Measurements from ENCODE around the gene ZNF791. TPM values are rescaled to one million over a fixed set of nuclear protein-coding genes. Genes with fewer than 3 reads are reported as not detected.
"Not testable (repeated sequence)": the region's sequence is repeated elsewhere in the genome, so short reads cannot be mapped to it uniquely, and the experiment has no call there.

Gene ZNF791
- total and polyA plus RNA-seq, 2 experiments from 2014 or later: 12.2 to 15.3 TPM

DNA sequence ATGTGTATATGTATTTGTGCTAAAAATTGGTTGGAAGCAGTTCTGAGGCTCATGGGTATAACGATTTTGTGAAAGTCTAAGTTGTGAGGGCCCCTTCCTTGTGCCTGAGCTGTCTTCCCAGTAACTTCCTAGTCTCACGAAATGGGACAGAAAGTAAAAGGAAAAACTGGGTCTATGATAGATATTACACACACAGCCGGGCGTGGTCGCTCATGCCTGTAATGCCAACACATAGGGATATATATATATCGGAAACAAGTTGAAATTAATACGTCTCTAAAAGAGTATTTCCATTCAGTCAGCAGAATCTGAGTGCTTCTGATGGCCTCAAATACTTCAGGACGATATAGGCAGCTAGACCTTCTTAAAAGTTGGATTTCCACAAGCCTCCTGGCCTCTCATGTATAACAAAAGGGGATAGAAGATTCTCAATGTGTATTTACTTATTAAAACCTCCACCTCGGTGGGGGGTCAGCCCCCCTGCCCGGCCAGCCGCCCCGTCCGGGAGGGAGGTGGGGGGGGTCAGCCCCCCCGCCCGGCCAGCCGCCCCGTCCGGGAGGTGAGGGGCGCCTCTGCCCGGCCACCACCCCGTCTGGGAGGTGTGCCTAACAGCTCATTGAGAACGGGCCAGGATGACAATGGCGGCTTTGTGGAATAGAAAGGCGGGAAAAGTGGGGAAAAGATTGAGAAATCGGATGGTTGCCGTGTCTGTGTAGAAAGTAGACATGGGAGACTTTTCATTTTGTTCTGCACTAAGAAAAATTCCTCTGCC, 10.7 kb downstream of the ZNF791 start:
- not testable (repeated sequence) for DNase-seq (ENCODE audit: low spot score); H3K4me3 Mint-ChIP-seq; H3K27ac Mint-ChIP-seq; ATAC-seq; H3K4me1 Mint-ChIP-seq; H3K9me2 ChIP-seq (ENCODE audit: insufficient read depth); H3K27me3 Mint-ChIP-seq (ENCODE audit: insufficient read depth, low read depth, poor library complexity); H3F3A ChIP-seq (replicated peaks; ENCODE audit: low read depth); H3K4me3 ChIP-seq; H3K4me2 ChIP-seq; H2AFZ ChIP-seq; H3K4me1 ChIP-seq (ENCODE audit: insufficient read depth); H3K27ac ChIP-seq (ENCODE audit: low read depth); H3K27me3 ChIP-seq (ENCODE audit: insufficient read depth)
- H4K20me1 ChIP-seq (replicated peaks; ENCODE audit: insufficient read depth): peaks cover 13% of the 10 kb centered on the region
- peaks cover 38% of the 10 kb centered on the region for H3K9me3 Mint-ChIP-seq
- peaks cover 24% of the 10 kb centered on the region for H3K36me3 ChIP-seq (ENCODE audit: insufficient read depth)
- H3K36me3 Mint-ChIP-seq (ENCODE audit: low read depth): peaks cover 69% of the 10 kb centered on the region
- peaks cover 61% of the 10 kb centered on the region for H3K79me2 ChIP-seq (replicated peaks; ENCODE audit: insufficient read depth)

DNA sequence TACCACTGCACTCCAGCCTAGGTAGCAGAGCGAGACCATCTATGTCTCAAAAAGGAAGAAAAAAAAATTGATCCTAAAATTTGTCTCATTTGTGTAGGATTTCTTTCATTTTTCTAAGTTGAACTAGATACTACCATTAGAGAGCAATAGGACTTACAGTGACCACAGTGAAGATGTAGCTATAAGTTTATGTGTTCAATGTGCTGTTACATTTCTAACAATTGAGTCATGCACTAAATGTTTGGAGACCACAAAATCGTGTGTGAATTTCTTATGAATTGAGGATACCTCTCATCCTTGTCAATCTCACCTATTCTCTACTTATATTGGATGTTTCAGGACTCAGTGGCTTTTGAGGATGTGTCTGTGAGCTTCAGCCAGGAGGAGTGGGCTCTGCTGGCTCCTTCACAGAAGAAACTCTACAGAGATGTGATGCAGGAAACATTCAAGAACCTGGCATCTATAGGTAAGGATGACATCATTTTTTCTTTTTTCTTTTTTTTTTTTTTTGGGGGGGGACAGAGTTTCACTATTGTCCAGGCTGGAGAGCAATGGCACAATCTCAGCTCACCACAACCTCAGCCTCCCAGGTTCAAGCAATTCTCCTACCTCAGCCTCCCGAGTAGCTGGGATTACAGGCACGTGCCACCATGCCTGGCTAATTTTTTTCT, 12.8 kb downstream of the ZNF791 start:
- H3K4me3 ChIP-seq: no peak overlapping the region
- no peak overlapping the region for H3K27ac ChIP-seq (ENCODE audit: low read depth)
- H3K9me2 ChIP-seq (ENCODE audit: insufficient read depth): no peaks in the 10 kb centered on the region
- no peaks in the 10 kb centered on the region for H3K27me3 ChIP-seq (ENCODE audit: insufficient read depth)
- no peaks in the 10 kb centered on the region for H3K4me1 ChIP-seq (ENCODE audit: insufficient read depth)
- Mint-ChIP-seq H3K4me1 (no peaks in the 10 kb centered on the region), H3K4me3 (no peak overlapping the region), H3K27ac (no peak overlapping the region), H3K36me3 (ENCODE audit: low read depth) (peaks cover 83% of the 10 kb centered on the region), H3K9me3 (peaks cover 58% of the 10 kb centered on the region), H3K27me3 (ENCODE audit: insufficient read depth, low read depth, poor library complexity) (peaks cover 5% of the 10 kb centered on the region)
- DNase-seq (ENCODE audit: low spot score) (no peak), ATAC-seq (no peak)
- no peaks in the 10 kb centered on the region for H3F3A ChIP-seq (replicated peaks; ENCODE audit: low read depth)
- H2AFZ ChIP-seq: no peak overlapping the region
- peaks cover 3% of the 10 kb centered on the region; the same call in 1 of the 2 replicates for H4K20me1 ChIP-seq (replicated peaks; ENCODE audit: insufficient read depth)
- no peak overlapping the region for H3K4me2 ChIP-seq
- peaks cover 45% of the 10 kb centered on the region for H3K36me3 ChIP-seq (ENCODE audit: insufficient read depth)
- peaks cover 40% of the 10 kb centered on the region for H3K79me2 ChIP-seq (replicated peaks; ENCODE audit: insufficient read depth)
- TF ChIP-seq POLR2AphosphoS5 (IDR thresholded peaks at IDR 0.05; ENCODE audit: low read depth) (no peak), ZNF114 (CRISPR knock-in tag; IDR thresholded peaks at IDR 0.05) (no peak), JUNB (IDR thresholded peaks at IDR 0.05; ENCODE audit: unreplicated experiment) (no peak), EZH2phosphoT487 (IDR thresholded peaks at IDR 0.05; ENCODE audit: unreplicated experiment) (no peak), CREB1 (CRISPR knock-in tag; IDR thresholded peaks at IDR 0.05; ENCODE audit: low read depth) (no peak), ZNF331 (CRISPR knock-in tag; IDR thresholded peaks at IDR 0.05; ENCODE audit: low read depth) (no peak), NANOG (IDR thresholded peaks at IDR 0.05; ENCODE audit: borderline replicate concordance) (no peak), STAT1 (IDR thresholded peaks at IDR 0.05; ENCODE audit: unreplicated experiment) (no peak), EZH2 (IDR thresholded peaks at IDR 0.05; ENCODE audit: low read depth, unreplicated experiment) (no peak)
- TF ChIP-seq, protein P1, sequence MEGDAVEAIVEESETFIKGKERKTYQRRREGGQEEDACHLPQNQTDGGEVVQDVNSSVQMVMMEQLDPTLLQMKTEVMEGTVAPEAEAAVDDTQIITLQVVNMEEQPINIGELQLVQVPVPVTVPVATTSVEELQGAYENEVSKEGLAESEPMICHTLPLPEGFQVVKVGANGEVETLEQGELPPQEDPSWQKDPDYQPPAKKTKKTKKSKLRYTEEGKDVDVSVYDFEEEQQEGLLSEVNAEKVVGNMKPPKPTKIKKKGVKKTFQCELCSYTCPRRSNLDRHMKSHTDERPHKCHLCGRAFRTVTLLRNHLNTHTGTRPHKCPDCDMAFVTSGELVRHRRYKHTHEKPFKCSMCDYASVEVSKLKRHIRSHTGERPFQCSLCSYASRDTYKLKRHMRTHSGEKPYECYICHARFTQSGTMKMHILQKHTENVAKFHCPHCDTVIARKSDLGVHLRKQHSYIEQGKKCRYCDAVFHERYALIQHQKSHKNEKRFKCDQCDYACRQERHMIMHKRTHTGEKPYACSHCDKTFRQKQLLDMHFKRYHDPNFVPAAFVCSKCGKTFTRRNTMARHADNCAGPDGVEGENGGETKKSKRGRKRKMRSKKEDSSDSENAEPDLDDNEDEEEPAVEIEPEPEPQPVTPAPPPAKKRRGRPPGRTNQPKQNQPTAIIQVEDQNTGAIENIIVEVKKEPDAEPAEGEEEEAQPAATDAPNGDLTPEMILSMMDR (conservative IDR thresholded peaks at IDR 0.05; ENCODE audit: low read depth in 2 of 2): no peak
- TF ChIP-seq, protein P2, sequence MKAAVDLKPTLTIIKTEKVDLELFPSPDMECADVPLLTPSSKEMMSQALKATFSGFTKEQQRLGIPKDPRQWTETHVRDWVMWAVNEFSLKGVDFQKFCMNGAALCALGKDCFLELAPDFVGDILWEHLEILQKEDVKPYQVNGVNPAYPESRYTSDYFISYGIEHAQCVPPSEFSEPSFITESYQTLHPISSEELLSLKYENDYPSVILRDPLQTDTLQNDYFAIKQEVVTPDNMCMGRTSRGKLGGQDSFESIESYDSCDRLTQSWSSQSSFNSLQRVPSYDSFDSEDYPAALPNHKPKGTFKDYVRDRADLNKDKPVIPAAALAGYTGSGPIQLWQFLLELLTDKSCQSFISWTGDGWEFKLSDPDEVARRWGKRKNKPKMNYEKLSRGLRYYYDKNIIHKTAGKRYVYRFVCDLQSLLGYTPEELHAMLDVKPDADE (IDR thresholded peaks at IDR 0.05): no peak
- TF ChIP-seq, protein P3, sequence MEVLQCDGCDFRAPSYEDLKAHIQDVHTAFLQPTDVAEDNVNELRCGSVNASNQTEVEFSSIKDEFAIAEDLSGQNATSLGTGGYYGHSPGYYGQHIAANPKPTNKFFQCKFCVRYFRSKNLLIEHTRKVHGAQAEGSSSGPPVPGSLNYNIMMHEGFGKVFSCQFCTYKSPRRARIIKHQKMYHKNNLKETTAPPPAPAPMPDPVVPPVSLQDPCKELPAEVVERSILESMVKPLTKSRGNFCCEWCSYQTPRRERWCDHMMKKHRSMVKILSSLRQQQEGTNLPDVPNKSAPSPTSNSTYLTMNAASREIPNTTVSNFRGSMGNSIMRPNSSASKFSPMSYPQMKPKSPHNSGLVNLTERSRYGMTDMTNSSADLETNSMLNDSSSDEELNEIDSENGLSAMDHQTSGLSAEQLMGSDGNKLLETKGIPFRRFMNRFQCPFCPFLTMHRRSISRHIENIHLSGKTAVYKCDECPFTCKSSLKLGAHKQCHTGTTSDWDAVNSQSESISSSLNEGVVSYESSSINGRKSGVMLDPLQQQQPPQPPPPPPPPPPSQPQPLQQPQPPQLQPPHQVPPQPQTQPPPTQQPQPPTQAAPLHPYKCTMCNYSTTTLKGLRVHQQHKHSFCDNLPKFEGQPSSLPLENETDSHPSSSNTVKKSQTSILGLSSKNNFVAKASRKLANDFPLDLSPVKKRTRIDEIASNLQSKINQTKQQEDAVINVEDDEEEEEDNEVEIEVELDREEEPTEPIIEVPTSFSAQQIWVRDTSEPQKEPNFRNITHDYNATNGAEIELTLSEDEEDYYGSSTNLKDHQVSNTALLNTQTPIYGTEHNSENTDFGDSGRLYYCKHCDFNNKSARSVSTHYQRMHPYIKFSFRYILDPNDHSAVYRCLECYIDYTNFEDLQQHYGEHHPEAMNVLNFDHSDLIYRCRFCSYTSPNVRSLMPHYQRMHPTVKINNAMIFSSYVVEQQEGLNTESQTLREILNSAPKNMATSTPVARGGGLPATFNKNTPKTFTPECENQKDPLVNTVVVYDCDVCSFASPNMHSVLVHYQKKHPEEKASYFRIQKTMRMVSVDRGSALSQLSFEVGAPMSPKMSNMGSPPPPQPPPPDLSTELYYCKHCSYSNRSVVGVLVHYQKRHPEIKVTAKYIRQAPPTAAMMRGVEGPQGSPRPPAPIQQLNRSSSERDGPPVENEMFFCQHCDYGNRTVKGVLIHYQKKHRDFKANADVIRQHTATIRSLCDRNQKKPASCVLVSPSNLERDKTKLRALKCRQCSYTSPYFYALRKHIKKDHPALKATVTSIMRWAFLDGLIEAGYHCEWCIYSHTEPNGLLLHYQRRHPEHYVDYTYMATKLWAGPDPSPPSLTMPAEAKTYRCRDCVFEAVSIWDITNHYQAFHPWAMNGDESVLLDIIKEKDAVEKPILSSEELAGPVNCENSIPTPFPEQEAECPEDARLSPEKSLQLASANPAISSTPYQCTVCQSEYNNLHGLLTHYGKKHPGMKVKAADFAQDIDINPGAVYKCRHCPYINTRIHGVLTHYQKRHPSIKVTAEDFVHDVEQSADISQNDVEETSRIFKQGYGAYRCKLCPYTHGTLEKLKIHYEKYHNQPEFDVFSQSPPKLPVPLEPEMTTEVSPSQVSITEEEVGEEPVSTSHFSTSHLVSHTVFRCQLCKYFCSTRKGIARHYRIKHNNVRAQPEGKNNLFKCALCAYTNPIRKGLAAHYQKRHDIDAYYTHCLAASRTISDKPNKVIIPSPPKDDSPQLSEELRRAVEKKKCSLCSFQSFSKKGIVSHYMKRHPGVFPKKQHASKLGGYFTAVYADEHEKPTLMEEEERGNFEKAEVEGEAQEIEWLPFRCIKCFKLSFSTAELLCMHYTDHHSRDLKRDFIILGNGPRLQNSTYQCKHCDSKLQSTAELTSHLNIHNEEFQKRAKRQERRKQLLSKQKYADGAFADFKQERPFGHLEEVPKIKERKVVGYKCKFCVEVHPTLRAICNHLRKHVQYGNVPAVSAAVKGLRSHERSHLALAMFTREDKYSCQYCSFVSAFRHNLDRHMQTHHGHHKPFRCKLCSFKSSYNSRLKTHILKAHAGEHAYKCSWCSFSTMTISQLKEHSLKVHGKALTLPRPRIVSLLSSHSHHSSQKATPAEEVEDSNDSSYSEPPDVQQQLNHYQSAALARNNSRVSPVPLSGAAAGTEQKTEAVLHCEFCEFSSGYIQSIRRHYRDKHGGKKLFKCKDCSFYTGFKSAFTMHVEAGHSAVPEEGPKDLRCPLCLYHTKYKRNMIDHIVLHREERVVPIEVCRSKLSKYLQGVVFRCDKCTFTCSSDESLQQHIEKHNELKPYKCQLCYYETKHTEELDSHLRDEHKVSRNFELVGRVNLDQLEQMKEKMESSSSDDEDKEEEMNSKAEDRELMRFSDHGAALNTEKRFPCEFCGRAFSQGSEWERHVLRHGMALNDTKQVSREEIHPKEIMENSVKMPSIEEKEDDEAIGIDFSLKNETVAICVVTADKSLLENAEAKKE (CRISPR knock-in tag; IDR thresholded peaks at IDR 0.05): no peak

Measured in GM23338 (cell line).